GM13977 (cell line): ENCODE measurements around the gene HDGFL3.
A peak's percentile ranks its signal among the peaks of the same experiment; 100 is the strongest.

Source experiments
- DNase-seq: peaks from one replicate; pipeline ENCODE4 v3.0.0; 2012; ENCODE audit warnings: low spot score
- CTCF ChIP-seq: IDR thresholded peaks from 2 replicates; pipeline ENCODE4 v1.5.1; 2012; ENCODE audit warnings: mild to moderate bottlenecking, control low read depth; ENCODE audit not compliant: insufficient read depth; ENCODE audit errors: extremely low read depth, missing control alignments
- in situ Hi-C: fragments of 300-500 bp; cut with MboI; formaldehyde crosslinking; loops from one replicate; pipeline ENCODE4 v1.12.0; 2022; ENCODE audit warnings: low sequenced_read_pairs, low pct_unique_long_range_greater_than_20kb, mixed read lengths, inconsistent platforms; ENCODE audit not compliant: unreplicated experiment

Gene HDGFL3

GRCh38 chr15:83207009-83207659 is 489 bp downstream of the HDGFL3 start:
- DNase-seq: peak; percentile 69
- no peak for TF ChIP-seq CTCF
- in situ Hi-C loops: no loop called here

GRCh38 chr15:83206526-83207008 is 1.1 kb downstream of the HDGFL3 start:
- in situ Hi-C loops: no loop called here
- no peak for TF ChIP-seq CTCF
- peak; percentile 20 for DNase-seq

- TF ChIP-seq CTCF: no peak
- peak; percentile 25 for DNase-seq
- in situ Hi-C loops: no loop called here
Observed at GRCh38 chr15:83205725-83206324, 1.8 kb downstream of the HDGFL3 start.

- no peak for DNase-seq
- in situ Hi-C loops: no loop called here
- no peak for TF ChIP-seq CTCF
Observed at GRCh38 chr15:83204697-83205096, 2.9 kb downstream of the HDGFL3 start.

- DNase-seq: no peak
- in situ Hi-C loops: no loop called here
- no peak for TF ChIP-seq CTCF
Observed at GRCh38 chr15:83203543-83203942, 4.1 kb downstream of the HDGFL3 start.

- in situ Hi-C loops: no loop called here
- no peak for TF ChIP-seq CTCF
- no peak for DNase-seq
Observed at GRCh38 chr15:83200589-83200988, 7.0 kb downstream of the HDGFL3 start.
